Measurements from ENCODE around the gene NYNRIN. TPM values are rescaled to one million over a fixed set of nuclear protein-coding genes. Genes with fewer than 3 reads are reported as not detected.
"Not testable (repeated sequence)": the region's sequence is repeated elsewhere in the genome, so short reads cannot be mapped to it uniquely, and the experiment has no call there.

Gene NYNRIN
- total RNA-seq, 2 donors from 2014 or later = 13.0 to 26.7 TPM

DNA sequence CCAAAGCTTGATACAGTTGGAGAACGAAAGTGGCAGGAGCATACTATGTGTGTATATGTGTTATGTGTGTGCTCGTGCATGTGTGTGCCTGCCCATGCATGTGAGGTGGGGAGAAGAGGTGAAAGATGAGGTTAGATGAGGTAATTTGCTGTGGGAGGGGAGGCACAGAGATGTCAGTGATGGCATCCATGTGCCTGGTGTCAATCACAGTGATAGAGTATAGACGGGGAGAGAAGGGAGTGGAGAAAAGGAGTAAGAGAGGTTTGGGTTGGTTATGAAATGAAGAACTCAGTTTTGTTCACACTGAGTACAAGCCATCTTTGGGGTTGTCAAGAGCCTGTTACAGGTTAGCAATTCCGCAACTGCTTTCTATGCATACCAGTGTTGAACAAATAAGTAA, 14.6 kb upstream of the NYNRIN start:
- H3K9me3 ChIP-seq = no peaks in the 10 kb centered on the region
- H3K36me3 ChIP-seq = no peaks in the 10 kb centered on the region
- intact Hi-C loops (cut with DNase I) = no loop called here
- H3K27ac ChIP-seq = no peak overlapping the region
- DNase-seq = no peak
- no peaks in the 10 kb centered on the region for H3K27me3 ChIP-seq
- H3K4me1 ChIP-seq = no peaks in the 10 kb centered on the region
- TF ChIP-seq, protein P1, sequence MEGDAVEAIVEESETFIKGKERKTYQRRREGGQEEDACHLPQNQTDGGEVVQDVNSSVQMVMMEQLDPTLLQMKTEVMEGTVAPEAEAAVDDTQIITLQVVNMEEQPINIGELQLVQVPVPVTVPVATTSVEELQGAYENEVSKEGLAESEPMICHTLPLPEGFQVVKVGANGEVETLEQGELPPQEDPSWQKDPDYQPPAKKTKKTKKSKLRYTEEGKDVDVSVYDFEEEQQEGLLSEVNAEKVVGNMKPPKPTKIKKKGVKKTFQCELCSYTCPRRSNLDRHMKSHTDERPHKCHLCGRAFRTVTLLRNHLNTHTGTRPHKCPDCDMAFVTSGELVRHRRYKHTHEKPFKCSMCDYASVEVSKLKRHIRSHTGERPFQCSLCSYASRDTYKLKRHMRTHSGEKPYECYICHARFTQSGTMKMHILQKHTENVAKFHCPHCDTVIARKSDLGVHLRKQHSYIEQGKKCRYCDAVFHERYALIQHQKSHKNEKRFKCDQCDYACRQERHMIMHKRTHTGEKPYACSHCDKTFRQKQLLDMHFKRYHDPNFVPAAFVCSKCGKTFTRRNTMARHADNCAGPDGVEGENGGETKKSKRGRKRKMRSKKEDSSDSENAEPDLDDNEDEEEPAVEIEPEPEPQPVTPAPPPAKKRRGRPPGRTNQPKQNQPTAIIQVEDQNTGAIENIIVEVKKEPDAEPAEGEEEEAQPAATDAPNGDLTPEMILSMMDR (IDR thresholded peaks at IDR 0.05) = no peak
- no peak overlapping the region for H3K9ac ChIP-seq (ENCODE audit: low read depth in 2 of 2, low read length in 2 of 2)
- no peak overlapping the region for H3K4me3 ChIP-seq

DNA sequence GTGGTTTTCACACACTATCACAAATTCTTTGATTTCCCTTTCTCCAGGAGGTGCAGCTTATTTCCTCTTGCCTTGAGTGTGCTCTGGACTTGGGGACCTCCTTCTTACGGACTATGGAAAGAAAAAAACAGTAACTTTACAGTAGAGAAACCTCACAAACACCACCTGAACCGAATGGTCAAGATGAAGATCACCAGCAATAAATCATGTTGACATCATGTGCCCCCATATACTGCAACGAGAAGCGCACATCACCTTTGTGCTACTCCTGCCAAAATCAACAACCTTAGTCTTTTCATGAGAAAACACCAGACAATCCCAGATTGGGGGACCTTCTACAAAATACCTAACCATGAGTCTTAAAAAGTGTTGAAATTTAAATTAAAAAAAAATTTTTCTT, 13.3 kb upstream of the NYNRIN start:
- TF ChIP-seq, protein P1 (IDR thresholded peaks at IDR 0.05) = no peak
- no peak for DNase-seq
- Histone ChIP-seq H3K9ac (ENCODE audit: low read depth in 2 of 2, low read length in 2 of 2) (no peak overlapping the region), H3K36me3 (no peaks in the 10 kb centered on the region), H3K9me3 (no peaks in the 10 kb centered on the region), H3K4me3 (no peak overlapping the region), H3K4me1 (no peaks in the 10 kb centered on the region), H3K27me3 (no peaks in the 10 kb centered on the region), H3K27ac (no peak overlapping the region)
- intact Hi-C loops (cut with DNase I) = no loop called here

DNA sequence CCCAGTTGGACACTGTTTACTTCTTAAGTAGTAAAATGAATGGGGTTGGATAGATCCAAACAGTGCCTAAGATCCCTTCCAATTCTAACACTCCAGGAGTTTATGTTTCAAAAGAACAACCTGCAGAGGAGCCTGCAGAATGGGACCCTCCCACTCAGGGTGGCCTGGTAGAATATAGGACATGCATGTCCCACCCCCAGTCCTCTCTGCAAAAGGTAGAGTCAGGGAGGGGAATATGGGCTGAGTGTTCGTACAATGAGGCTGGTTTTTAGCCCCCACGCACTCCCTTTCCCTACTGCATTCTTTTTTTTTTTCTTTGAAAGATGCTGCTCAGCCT, 11.8 kb upstream of the NYNRIN start:
- Histone ChIP-seq H3K4me1 (no peaks in the 10 kb centered on the region), H3K36me3 (no peaks in the 10 kb centered on the region), H3K27me3 (no peaks in the 10 kb centered on the region), H3K4me3 (no peak overlapping the region), H3K27ac (no peak overlapping the region), H3K9me3 (no peaks in the 10 kb centered on the region), H3K9ac (ENCODE audit: low read depth in 2 of 2, low read length in 2 of 2) (no peak overlapping the region)
- TF ChIP-seq, protein P1 (IDR thresholded peaks at IDR 0.05) = no peak
- no peak for DNase-seq
- intact Hi-C loops (cut with DNase I) = no loop called here

DNA sequence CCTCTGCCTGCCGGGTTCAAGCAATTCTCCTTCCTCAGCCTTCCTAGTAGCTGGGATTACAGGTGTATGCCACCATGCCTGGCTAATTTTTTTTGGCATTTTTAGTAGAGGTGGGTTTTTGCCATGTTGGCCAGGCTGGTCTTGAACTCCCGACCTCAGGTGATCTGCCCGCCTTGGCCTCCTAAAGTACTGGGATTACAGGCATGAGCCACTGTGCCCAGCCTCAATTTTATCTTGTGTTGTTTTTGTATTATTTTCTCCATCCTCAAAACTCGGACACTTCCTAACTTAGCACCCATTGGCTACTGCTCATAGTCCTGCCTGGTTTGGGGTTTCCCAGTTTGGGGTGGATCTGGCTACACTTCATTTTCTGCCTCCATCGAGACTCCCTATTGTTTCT, 11.2 kb upstream of the NYNRIN start:
- DNase-seq; H3K4me3 ChIP-seq; H3K9me3 ChIP-seq; intact Hi-C loops (cut with DNase I); H3K27me3 ChIP-seq; H3K9ac ChIP-seq (ENCODE audit: low read depth in 2 of 2, low read length in 2 of 2); H3K27ac ChIP-seq; H3K36me3 ChIP-seq; H3K4me1 ChIP-seq: not testable (repeated sequence)

DNA sequence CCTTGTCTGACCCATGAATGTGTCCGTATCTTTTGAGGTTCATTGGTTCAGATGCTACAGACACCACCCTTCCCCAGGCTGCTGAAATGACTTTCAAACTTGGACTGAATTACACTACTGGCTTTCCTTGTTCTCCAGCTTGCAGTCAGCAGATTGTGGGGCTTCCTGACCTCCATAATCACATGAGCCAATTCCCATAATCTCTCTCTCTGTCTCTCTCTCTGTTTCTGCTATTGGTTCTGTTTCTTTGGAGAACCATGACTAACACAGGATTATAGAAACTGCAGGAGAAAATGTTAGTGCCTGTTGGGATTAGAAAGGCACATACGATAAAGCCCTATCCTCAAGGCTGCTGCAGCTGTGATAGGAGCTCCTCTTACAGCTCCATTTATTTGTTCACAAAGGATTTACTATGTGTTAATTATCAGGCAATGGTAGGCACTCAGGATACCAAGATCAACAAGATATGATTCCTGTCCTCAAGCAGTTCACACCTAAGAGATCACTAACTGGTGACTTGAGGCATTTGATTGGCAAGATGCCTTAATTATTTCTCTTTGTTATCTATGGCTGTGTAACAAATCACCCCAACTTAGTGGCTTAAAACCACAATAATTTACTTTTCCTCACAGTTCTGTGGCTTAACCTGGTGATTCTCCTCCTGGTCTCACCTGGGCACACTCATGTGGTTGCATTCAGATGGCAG, 10.2 kb upstream of the NYNRIN start:
- H3K27ac ChIP-seq = no peak overlapping the region
- TF ChIP-seq, protein P1 (IDR thresholded peaks at IDR 0.05) = no peak
- no peaks in the 10 kb centered on the region for H3K4me1 ChIP-seq
- intact Hi-C loops (cut with DNase I) = no loop called here
- H3K9me3 ChIP-seq = no peaks in the 10 kb centered on the region
- no peak overlapping the region for H3K4me3 ChIP-seq
- H3K27me3 ChIP-seq = no peaks in the 10 kb centered on the region
- no peak overlapping the region for H3K9ac ChIP-seq (ENCODE audit: low read depth in 2 of 2, low read length in 2 of 2)
- no peaks in the 10 kb centered on the region for H3K36me3 ChIP-seq
- DNase-seq = no peak

DNA sequence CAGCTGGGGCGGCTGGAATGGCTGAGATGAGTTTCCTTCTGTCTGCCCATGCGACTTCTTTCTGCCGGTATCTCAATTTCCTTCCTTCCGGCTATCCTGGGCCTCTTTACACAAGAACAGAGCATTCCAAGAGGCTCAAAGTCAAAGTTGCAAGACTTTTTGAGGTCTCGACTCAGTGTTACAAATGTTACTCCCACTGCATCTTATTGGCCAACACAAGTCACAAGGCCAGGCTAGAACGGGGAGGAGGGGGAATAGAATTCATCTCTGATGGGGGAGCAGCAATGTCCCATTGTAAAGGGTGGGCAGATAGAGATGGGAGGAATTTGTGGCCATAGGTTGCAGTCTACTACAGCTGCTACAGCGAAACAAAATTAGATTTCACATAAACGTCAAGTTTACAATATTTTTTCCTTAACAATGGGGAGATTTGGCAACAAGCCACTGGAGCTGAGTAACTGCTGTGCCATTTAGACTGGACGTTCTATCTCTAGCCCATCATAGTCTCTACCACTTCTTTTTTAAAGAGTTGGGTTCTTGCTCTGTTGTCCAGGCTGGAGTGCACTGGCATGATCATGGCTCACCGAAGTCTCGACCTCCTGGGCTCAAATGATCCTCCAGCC, 9.5 kb upstream of the NYNRIN start:
- no peaks in the 10 kb centered on the region for H3K4me1 ChIP-seq
- no peak overlapping the region for H3K9ac ChIP-seq (ENCODE audit: low read depth in 2 of 2, low read length in 2 of 2)
- H3K9me3 ChIP-seq = no peaks in the 10 kb centered on the region
- no peak overlapping the region for H3K4me3 ChIP-seq
- DNase-seq = no peak
- intact Hi-C loops (cut with DNase I) = no loop called here
- no peak overlapping the region for H3K27ac ChIP-seq
- TF ChIP-seq, protein P1 (IDR thresholded peaks at IDR 0.05) = no peak
- H3K36me3 ChIP-seq = no peaks in the 10 kb centered on the region
- H3K27me3 ChIP-seq = no peaks in the 10 kb centered on the region
